GM18907 (cell line): ENCODE results near the gene ZNF221.
"Not testable (repeated sequence)": the region's sequence is repeated elsewhere in the genome, so short reads cannot be mapped to it uniquely, and the experiment has no call there.

ENCODE experiments used
- ATAC-seq: cut with Tn5 transposase; IDR thresholded peaks from one replicate; pipeline ENCODE4 v1.9.1; 2021; ENCODE audit warnings: mild to moderate bottlenecking, moderate library complexity; ENCODE audit not compliant: unreplicated experiment

The ZNF221 gene

GRCh38 chr19:43950834-43951645 is at the start of gene ZNF221:
TSS of gene ZNF221 (plus strand) at chr19:43951228. CDS start at chr19:43962727, 11,499 bp downstream.
- peak; percentile 93 for ATAC-seq

GRCh38 chr19:43901395-43902390 is 49.3 kb upstream of the ZNF221 start:
- ATAC-seq, result peak; percentile 80

- no peak for ATAC-seq
These were observed 48.6 kb upstream of the ZNF221 start for GRCh38 chr19:43902399-43902798.

GRCh38 chr19:43905897-43906296 is 45.1 kb upstream of the ZNF221 start:
- no peak for ATAC-seq

GRCh38 chr19:43906774-43907173 is 44.3 kb upstream of the ZNF221 start:
- ATAC-seq, result no peak

GRCh38 chr19:43908659-43909058 is 42.4 kb upstream of the ZNF221 start:
- ATAC-seq, result no peak

GRCh38 chr19:43910884-43911283 is 40.1 kb upstream of the ZNF221 start:
- ATAC-seq, result no peak

GRCh38 chr19:43913383-43913782 is 37.6 kb upstream of the ZNF221 start:
- no peak for ATAC-seq

GRCh38 chr19:43914051-43914450 is 37.0 kb upstream of the ZNF221 start:
- ATAC-seq, result no peak

GRCh38 chr19:43923875-43924274 is 27.2 kb upstream of the ZNF221 start:
- ATAC-seq, result no peak

GRCh38 chr19:43928820-43929219 is 22.2 kb upstream of the ZNF221 start:
- no peak for ATAC-seq

- ATAC-seq, result no peak
These were observed 16.7 kb upstream of the ZNF221 start for GRCh38 chr19:43934055-43934984.

GRCh38 chr19:43934985-43935708 is 15.9 kb upstream of the ZNF221 start, which contains the start of gene ZNF45:
TSS of gene ZNF45 (minus strand) at chr19:43935282. CDS start at chr19:43922185, 13,097 bp downstream.
- ATAC-seq, result peak; percentile 95

- ATAC-seq, result no peak
These were observed 14.8 kb upstream of the ZNF221 start for GRCh38 chr19:43936188-43936587.

GRCh38 chr19:43939557-43940260 is 11.3 kb upstream of the ZNF221 start:
- ATAC-seq, result no peak

GRCh38 chr19:43940719-43941118 is 10.3 kb upstream of the ZNF221 start:
- no peak for ATAC-seq

GRCh38 chr19:43941209-43941608 is 9.8 kb upstream of the ZNF221 start:
- no peak for ATAC-seq

- not testable (repeated sequence) for ATAC-seq
These were observed 3.6 kb upstream of the ZNF221 start for GRCh38 chr19:43947412-43947811.

GRCh38 chr19:43949803-43950202 is 1.2 kb upstream of the ZNF221 start:
- not testable (repeated sequence) for ATAC-seq
